H9 (cell line): ENCODE data around the gene SEZ6. TPM values are rescaled to one million over a fixed set of nuclear protein-coding genes. Genes with fewer than 3 reads are reported as not detected.

ENCODE experiments used
- DNase-seq: peaks from one replicate; pipeline ENCODE4 v3.0.0-alpha.2; 2017
- H2AFZ ChIP-seq: one replicate; pipeline ENCODE4 v1.6.1; 2013; ENCODE audit warnings: mild to moderate bottlenecking, low read length, control low read depth, moderate library complexity
- H2AK5ac ChIP-seq: 2 replicates; pipeline ENCODE4 v1.6.1; 2013; ENCODE audit warnings: low read length, control low read depth, mixed read lengths; ENCODE audit not compliant: insufficient read length
- H2BK120ac ChIP-seq: one replicate; pipeline ENCODE4 v1.6.1; 2013; ENCODE audit warnings: low read depth, mild to moderate bottlenecking, low read length, control low read depth, inconsistent platforms; ENCODE audit not compliant: poor library complexity, severe bottlenecking
- H2BK12ac ChIP-seq: 2 replicates; pipeline ENCODE4 v1.6.1; 2013; ENCODE audit warnings: low read length, control low read depth, mixed read lengths, low read depth; ENCODE audit not compliant: insufficient read length
- H2BK15ac ChIP-seq: 2 replicates; pipeline ENCODE4 v1.6.1; 2013; ENCODE audit warnings: low read depth, low read length, control low read depth
- H2BK20ac ChIP-seq: one replicate; pipeline ENCODE4 v1.6.1; 2013; ENCODE audit warnings: low read depth, mild to moderate bottlenecking, low read length, control low read depth, inconsistent platforms; ENCODE audit not compliant: poor library complexity, severe bottlenecking
- H2BK5ac ChIP-seq: 2 replicates; pipeline ENCODE4 v1.6.1; 2013; ENCODE audit warnings: low read length, control low read depth, mixed read lengths; ENCODE audit not compliant: insufficient read length
- H3K14ac ChIP-seq: 2 replicates; pipeline ENCODE4 v1.6.1; 2013; ENCODE audit warnings: low read length, control low read depth; ENCODE audit not compliant: insufficient read depth
- H3K18ac ChIP-seq: 2 replicates; pipeline ENCODE4 v1.6.1; 2013; ENCODE audit warnings: low read depth, mild to moderate bottlenecking, mixed read lengths, low read length, control low read depth; ENCODE audit not compliant: insufficient read length
- H3K23ac ChIP-seq: 2 replicates; pipeline ENCODE4 v1.6.1; 2013; ENCODE audit warnings: low read length, control low read depth, mixed read lengths, low read depth; ENCODE audit not compliant: insufficient read length
- H3K23me2 ChIP-seq: 2 replicates; pipeline ENCODE4 v1.6.1; 2013; ENCODE audit warnings: low read depth, mild to moderate bottlenecking, mixed read lengths, low read length, control low read depth; ENCODE audit not compliant: insufficient read length, poor library complexity, severe bottlenecking
- H3K27ac ChIP-seq: 2 replicates; pipeline ENCODE4 v1.5.1; 2013; ENCODE audit warnings: low read length, control low read depth, mixed read lengths, low read depth; ENCODE audit not compliant: insufficient read length
- H3K27me3 ChIP-seq: 2 replicates; pipeline ENCODE4 v1.6.1; 2013; ENCODE audit warnings: low read length, control low read depth, inconsistent platforms; ENCODE audit not compliant: insufficient read depth
- H3K4ac ChIP-seq: 2 replicates; pipeline ENCODE4 v1.6.1; 2013; ENCODE audit warnings: low read depth, mild to moderate bottlenecking, control low read depth, inconsistent platforms, low read length, moderate library complexity
- H3K4me1 ChIP-seq: 2 replicates; pipeline ENCODE4 v1.6.1; 2013; ENCODE audit warnings: low read length, control low read depth, inconsistent platforms; ENCODE audit not compliant: insufficient read depth
- H3K4me2 ChIP-seq: 2 replicates; pipeline ENCODE4 v1.6.1; 2013; ENCODE audit warnings: low read length, control low read depth, mixed read lengths; ENCODE audit not compliant: insufficient read length, insufficient read depth
- H3K56ac ChIP-seq: 2 replicates; pipeline ENCODE4 v1.6.1; 2013; ENCODE audit warnings: low read depth, mild to moderate bottlenecking, mixed read lengths, low read length, control low read depth; ENCODE audit not compliant: insufficient read length
- H3K79me1 ChIP-seq: 2 replicates; pipeline ENCODE4 v1.6.1; 2013; ENCODE audit warnings: low read depth, mild to moderate bottlenecking, moderate library complexity, low read length, control low read depth, inconsistent platforms; ENCODE audit not compliant: insufficient read depth, poor library complexity, severe bottlenecking
- H3K79me2 ChIP-seq: 2 replicates; pipeline ENCODE4 v1.6.1; 2013; ENCODE audit warnings: low read length, control low read depth, inconsistent platforms; ENCODE audit not compliant: insufficient read depth
- H3K9ac ChIP-seq: 2 replicates; pipeline ENCODE4 v1.6.1; 2013; ENCODE audit warnings: low read length, control low read depth, mixed read lengths; ENCODE audit not compliant: insufficient read length; ENCODE audit errors: extremely low read depth
- H3K9me3 ChIP-seq: one replicate; pipeline ENCODE4 v1.6.1; 2013; ENCODE audit warnings: low read depth, low read length, inconsistent platforms; ENCODE audit not compliant: control insufficient read depth
- H3T11ph ChIP-seq: one replicate; pipeline ENCODE4 v1.6.1; 2013; ENCODE audit warnings: mild to moderate bottlenecking, low read length, control low read depth, inconsistent platforms
- H4K20me1 ChIP-seq: one replicate; pipeline ENCODE4 v1.6.1; 2013; ENCODE audit not compliant: control insufficient read depth, insufficient read length, insufficient read depth
- H4K5ac ChIP-seq: 2 replicates; pipeline ENCODE4 v1.6.1; 2013; ENCODE audit warnings: low read depth, mild to moderate bottlenecking, mixed read lengths, low read length, control low read depth; ENCODE audit not compliant: insufficient read length
- H4K8ac ChIP-seq: replicated peaks from 2 replicates; pipeline ENCODE4 v1.6.1; 2013; ENCODE audit warnings: low read length, control low read depth, mixed read lengths, low read depth; ENCODE audit not compliant: insufficient read length
- H4K91ac ChIP-seq: 2 replicates; pipeline ENCODE4 v1.6.1; 2013; ENCODE audit warnings: low read depth, mild to moderate bottlenecking, moderate library complexity, mixed read lengths, low read length, control low read depth; ENCODE audit not compliant: insufficient read length
- H3K27ac Mint-ChIP-seq, 3 experiments: 2 replicates in 2 of 3; 3 replicates in 1 of 3; pipeline ENCODE4 v1.8.0; 2020 to 2021; ENCODE audit warnings: mixed read lengths in 3 of 3, mild to moderate bottlenecking in 1 of 3, moderate library complexity in 1 of 3
- H3K27me3 Mint-ChIP-seq: 2 replicates; pipeline ENCODE4 v1.8.0; 2021; ENCODE audit warnings: low read depth, mild to moderate bottlenecking, moderate library complexity, mixed read lengths
- H3K36me3 Mint-ChIP-seq, 3 experiments: 2 replicates in 2 of 3; 3 replicates in 1 of 3; pipeline ENCODE4 v1.8.0; 2020 to 2021; ENCODE audit warnings: low read depth in 3 of 3, mixed read lengths in 3 of 3; ENCODE audit not compliant: insufficient read depth in 1 of 3
- H3K4me1 Mint-ChIP-seq, 2 experiments: 2 replicates each; pipeline ENCODE4 v1.8.0; 2020; ENCODE audit warnings: mixed read lengths in 2 of 2
- H3K4me3 Mint-ChIP-seq, 2 experiments: 2 replicates in 1 of 2; 3 replicates in 1 of 2; pipeline ENCODE4 v1.8.0; 2020 to 2021; ENCODE audit warnings: mild to moderate bottlenecking in 2 of 2, mixed read lengths in 2 of 2, moderate library complexity in 1 of 2
- H3K9me3 Mint-ChIP-seq, 2 experiments: 2 replicates in 1 of 2; 3 replicates in 1 of 2; pipeline ENCODE4 v1.8.0; 2020; ENCODE audit warnings: mild to moderate bottlenecking in 2 of 2, mixed read lengths in 2 of 2, moderate library complexity in 1 of 2
- CTCF ChIP-seq: fragments of 200-600 bp; sonication (generic); conservative IDR thresholded peaks from 3 replicates; pipeline ENCODE4 v1.8.0; 2021; ENCODE audit warnings: antibody characterized with exemption, mild to moderate bottlenecking
- WGBS: extraction: QIAGEN DNeasy Blood & Tissue Kit; methylation state at CpG from one replicate; pipeline ENCODE4 v1.1.7; 2013; ENCODE audit warnings: missing lambda C conversion rate, low lambda C conversion rate, mixed read lengths; ENCODE audit not compliant: insufficient read length; ENCODE audit errors: extremely low coverage; 5-methylcytosine and 5-hydroxymethylcytosine counted together
- total RNA-seq: library from RNA; stranded (reverse); gene quantifications from 2 replicates; pipeline ENCODE4 v1.2.1, GENCODE V29; 2021

SEZ6 gene
- total RNA-seq, 1 experiment from 2014 or later = 1.8 TPM

GRCh38 chr17:29019475-29020181 lies 13.8 kb upstream of the SEZ6 start:
- Histone ChIP-seq H2BK20ac (no peak overlapping the region), H3K56ac (no peak overlapping the region), H2BK5ac (no peak overlapping the region), H2AFZ (no peak overlapping the region), H3K79me1 (no peaks in the 10 kb centered on the region), H3K18ac (peak overlapping the region; percentile 4), H3K79me2 (no peaks in the 10 kb centered on the region), H2BK12ac (no peak overlapping the region), H2AK5ac (no peak overlapping the region), H3K27ac (no peak overlapping the region), H3K27me3 (no peaks in the 10 kb centered on the region), H2BK120ac (no peak overlapping the region), H3T11ph (no peak overlapping the region), H3K9ac (no peak overlapping the region), H3K9me3 (no peaks in the 10 kb centered on the region), H4K8ac (no peak overlapping the region), H4K20me1 (no peaks in the 10 kb centered on the region), H3K23ac (no peak overlapping the region), H2BK15ac (no peak overlapping the region), H4K91ac (no peak overlapping the region), H3K4me1 (peaks cover 29% of the 10 kb centered on the region), H3K4ac (no peak overlapping the region), H3K14ac (peak overlapping the region; percentile 44), H4K5ac (no peak overlapping the region), H3K4me2 (peak overlapping the region; percentile 27), H3K23me2 (no peaks in the 10 kb centered on the region)
- Mint-ChIP-seq H3K4me1 (peaks cover 63 to 65% of the 10 kb centered on the region in 2 experiments), H3K4me3 (peak overlapping the region; percentile 51 to 59), H3K36me3 (no peaks in the 10 kb centered on the region), H3K27me3 (peaks cover 13% of the 10 kb centered on the region), H3K9me3 (no peaks in the 10 kb centered on the region), H3K27ac (peak overlapping the region in 2 of 3 experiments; percentile 74 to 83; a peak in 5 of 7 replicates)
- TF ChIP-seq CTCF = no peak
- WGBS = no CpG with 5 or more reads among the region's 39 CpGs
- DNase-seq = peak; percentile 74
